NT2/D1 (cell line): ENCODE results near the gene ZNF488.

Experiments
- SUZ12 ChIP-seq: IDR thresholded peaks from 2 replicates; pipeline ENCODE4 v1.6.1; 2011; ENCODE audit not compliant: insufficient read length, insufficient read depth; ENCODE audit errors: extremely low read depth
- ZNF274 ChIP-seq: IDR thresholded peaks from 2 replicates; pipeline ENCODE4 v1.6.1; 2011; ENCODE audit warnings: mild to moderate bottlenecking, low read depth, low read length

DNA sequence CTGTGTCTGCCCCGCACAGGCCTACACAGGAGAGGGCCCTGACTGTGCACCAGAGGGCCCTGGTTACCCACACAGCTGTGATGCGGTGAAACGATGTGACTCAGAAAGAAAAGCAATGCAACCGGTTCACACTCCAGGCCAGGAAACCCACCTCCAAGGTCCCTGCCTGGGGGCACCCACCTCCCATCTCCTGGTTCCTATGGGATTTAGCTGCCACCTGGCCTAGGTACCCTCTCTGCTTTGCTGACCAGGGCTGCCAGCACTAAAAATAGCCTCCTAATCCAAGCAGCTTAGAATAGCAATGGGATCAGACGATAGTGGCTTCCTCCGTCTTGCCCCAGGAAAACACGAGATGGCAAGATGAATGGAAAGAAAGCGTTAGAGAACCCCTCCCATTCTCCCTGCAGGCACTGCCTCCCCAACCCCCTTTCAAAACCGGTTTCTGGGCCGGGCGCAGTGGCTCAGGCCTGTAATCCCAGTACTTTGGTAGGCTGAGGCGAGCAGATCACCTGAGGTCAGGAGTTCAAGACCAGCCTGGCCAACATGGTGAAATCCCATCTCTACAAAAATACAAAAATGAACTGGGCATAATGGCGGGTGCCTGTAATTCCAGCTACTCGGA is 23.6 kb downstream of the ZNF488 start:
- TF ChIP-seq SUZ12 (no peak), ZNF274 (no peak)
